Measurements from ENCODE around the gene IL22RA1. TPM values are rescaled to one million over a fixed set of nuclear protein-coding genes. Genes with fewer than 3 reads are reported as not detected.

The IL22RA1 gene
- total and polyA plus RNA-seq, 8 donors: 0.43 to 4.1 (median 1.8) TPM; not detected in 1

DNA sequence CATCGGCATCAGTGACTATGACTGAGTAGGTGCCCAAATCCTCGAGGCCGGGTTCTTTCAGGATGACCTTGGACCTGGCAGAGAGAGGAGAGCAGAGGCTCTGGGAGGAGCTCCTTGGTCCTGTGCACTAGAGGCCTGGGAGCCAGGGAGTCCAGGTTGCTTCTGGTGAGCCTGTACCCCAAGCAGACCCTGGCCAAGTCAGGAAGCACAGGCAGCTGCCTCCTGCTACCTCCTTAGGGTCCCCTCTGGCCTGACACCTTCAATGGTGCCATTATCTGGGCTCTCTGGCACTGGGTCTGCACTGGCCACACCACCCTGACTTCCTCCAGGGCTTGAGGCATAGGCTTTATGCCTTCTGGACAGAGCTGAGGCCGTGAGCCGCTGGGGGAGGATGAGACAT lies 68.7 kb downstream of the IL22RA1 start:
- Histone ChIP-seq H3K4me3 (no peak overlapping the region), H3K27ac (no peak overlapping the region), H3K36me3 (no peaks in the 10 kb centered on the region), H3K4me1 (peaks cover 0 to 8% (median 4%) of the 10 kb centered on the region in 4 donors), H3K27me3 (no peaks in the 10 kb centered on the region), H3K9me3 (no peaks in the 10 kb centered on the region)
- intact Hi-C loops (cut with DNase I; ENCODE audit: low total_unique reads): no loop called here
- WGBS, 5 donors: 71 to 88% (median 82%) methylated on average over 5 of the region's 5 CpGs
- TF ChIP-seq POLR2AphosphoS5 (IDR thresholded peaks at IDR 0.05): no peak
- no peak for TF ChIP-seq EP300 (IDR thresholded peaks at IDR 0.05)
- no peak for TF ChIP-seq POLR2A (IDR thresholded peaks at IDR 0.05)
- no peak for TF ChIP-seq CTCF (IDR thresholded peaks at IDR 0.05)
- DNase-seq: no peak

DNA sequence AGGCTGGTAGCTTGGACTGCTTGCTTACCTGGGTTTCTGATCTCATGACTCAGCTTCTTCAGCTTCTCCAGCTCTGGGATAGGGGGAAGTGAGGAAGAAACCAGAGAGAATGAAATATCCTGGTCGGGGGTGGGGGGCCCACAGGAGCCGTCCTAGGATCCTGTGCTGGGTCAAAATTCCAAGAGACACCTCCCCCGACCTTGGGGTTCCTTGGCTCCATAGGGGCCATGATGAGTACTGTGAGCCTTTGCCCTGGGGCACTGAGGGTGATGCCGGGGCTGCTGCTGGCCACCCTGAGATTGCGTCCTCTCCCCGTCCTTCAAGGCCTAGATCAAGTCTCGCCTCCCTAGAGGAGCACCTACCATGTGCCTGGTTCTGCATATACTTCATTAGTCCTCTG lies 71.0 kb downstream of the IL22RA1 start:
- Histone ChIP-seq H3K4me3 (no peak overlapping the region), H3K9me3 (no peaks in the 10 kb centered on the region), H3K27me3 (peaks cover 0 to 6% (median 0%) of the 10 kb centered on the region in 3 donors), H3K27ac (no peak overlapping the region), H3K36me3 (no peaks in the 10 kb centered on the region), H3K4me1 (peaks cover 0 to 8% (median 4%) of the 10 kb centered on the region in 4 donors)
- DNase-seq: no peak
- intact Hi-C loops (cut with DNase I; ENCODE audit: low total_unique reads): no loop called here
- no peak for TF ChIP-seq POLR2AphosphoS5 (IDR thresholded peaks at IDR 0.05)
- TF ChIP-seq CTCF (IDR thresholded peaks at IDR 0.05): no peak
- no peak for TF ChIP-seq POLR2A (IDR thresholded peaks at IDR 0.05)
- 89 to 92% (median 91%) methylated on average over 7 of the region's 7 CpGs for WGBS, 5 donors

- DNase-seq: peak; percentile 81 to 93
- no peak overlapping the region for H3K27ac ChIP-seq
- WGBS, 5 donors: 7 to 20% (median 11%) methylated on average over 13 to 15 of the region's 15 CpGs
- no peaks in the 10 kb centered on the region for H3K36me3 ChIP-seq
- peaks cover 0 to 9% (median 0%) of the 10 kb centered on the region in 3 donors for H3K27me3 ChIP-seq
- H3K4me1 ChIP-seq: peaks cover 0 to 8% (median 4%) of the 10 kb centered on the region in 4 donors
- peak overlapping the region in 1 of 4 donors; percentile 9 for H3K4me3 ChIP-seq
- peak in 5 of 7 experiments; percentile 83 to 91 (median 86) for TF ChIP-seq CTCF (IDR thresholded peaks at IDR 0.05)
- no peak for TF ChIP-seq POLR2A (IDR thresholded peaks at IDR 0.05)
- peak in 1 of 3 donors; percentile 43 for TF ChIP-seq POLR2AphosphoS5 (IDR thresholded peaks at IDR 0.05)
- intact Hi-C loops (cut with DNase I; ENCODE audit: low total_unique reads): no loop called here
- H3K9me3 ChIP-seq: no peaks in the 10 kb centered on the region
Measured at GRCh38 chr1:24070821-24071393, 72.0 kb downstream of the IL22RA1 start.

- intact Hi-C loops (cut with DNase I; ENCODE audit: low total_unique reads): no loop called here
- H3K4me1 ChIP-seq: peaks cover 0 to 8% (median 4%) of the 10 kb centered on the region in 4 donors
- H3K4me3 ChIP-seq: no peak overlapping the region
- no peaks in the 10 kb centered on the region for H3K36me3 ChIP-seq
- peaks cover 0 to 9% (median 0%) of the 10 kb centered on the region in 3 donors for H3K27me3 ChIP-seq
- H3K27ac ChIP-seq: no peak overlapping the region
- TF ChIP-seq EP300 (IDR thresholded peaks at IDR 0.05): no peak
- TF ChIP-seq CTCF (IDR thresholded peaks at IDR 0.05): no peak
- TF ChIP-seq POLR2AphosphoS5 (IDR thresholded peaks at IDR 0.05): no peak
- TF ChIP-seq POLR2A (IDR thresholded peaks at IDR 0.05): no peak
- WGBS, 5 donors: 59 to 77% (median 68%) methylated on average over 7 of the region's 7 CpGs
- no peak for DNase-seq
- H3K9me3 ChIP-seq: no peaks in the 10 kb centered on the region
Measured at GRCh38 chr1:24069817-24070216, 73.1 kb downstream of the IL22RA1 start.

Other genes starting within 250 kb of the IL22RA1 start
- gene CNR2, start 229.8 kb downstream of the IL22RA1 start, total RNA-seq: under 1 TPM in 1 of 5 donors, not detected in 4; 0.18 TPM
- under 1 TPM in 1 of 3 donors, not detected in 2; 0.23 TPM for gene CNR2, start 229.8 kb downstream of the IL22RA1 start, polyA plus RNA-seq
- gene PNRC2, start 183.3 kb downstream of the IL22RA1 start, total RNA-seq: 100 to 1,000 TPM in 1 of 5 donors, 10 to 100 TPM in 4; 38.5 to 181 (median 66.6) TPM
- 100 to 1,000 TPM in 2 of 3 donors, 10 to 100 TPM in 1; 59.3 to 172 (median 103) TPM for gene PNRC2, start 183.3 kb downstream of the IL22RA1 start, polyA plus RNA-seq
- gene SRSF10, start 162.8 kb downstream of the IL22RA1 start, total RNA-seq: 100 to 1,000 TPM in 4 of 5 donors, 10 to 100 TPM in 1; 60.7 to 285 (median 136) TPM
- gene SRSF10, start 162.8 kb downstream of the IL22RA1 start, polyA plus RNA-seq: 10 to 100 TPM; 41.7 to 54.9 (median 43.3) TPM
- 1 to 10 TPM in 2 of 5 donors, under 1 TPM in 2, not detected in 1; 0.14 to 1.8 (median 1.1) TPM for gene MYOM3, start 31.0 kb downstream of the IL22RA1 start, total RNA-seq
- under 1 TPM; 0.12 to 0.18 (median 0.15) TPM for gene MYOM3, start 31.0 kb downstream of the IL22RA1 start, polyA plus RNA-seq
- 1 to 10 TPM in 3 of 5 donors, under 1 TPM in 1, not detected in 1; 0.45 to 6.1 (median 4.2) TPM for gene IFNLR1, start 44.1 kb upstream of the IL22RA1 start, total RNA-seq
- gene IFNLR1, start 44.1 kb upstream of the IL22RA1 start, polyA plus RNA-seq: 1 to 10 TPM in 1 of 3 donors, under 1 TPM in 2; 0.31 to 1.1 (median 0.87) TPM
- gene GRHL3, start 176.2 kb upstream of the IL22RA1 start, total RNA-seq: under 1 TPM in 1 of 5 donors, not detected in 4; 0.73 TPM
- gene GRHL3, start 176.2 kb upstream of the IL22RA1 start, polyA plus RNA-seq: 10 to 100 TPM in 1 of 3 donors, under 1 TPM in 2; 0.19 to 13.9 (median 0.61) TPM